ENCODE measurements around the gene KNDC1.

DNA sequence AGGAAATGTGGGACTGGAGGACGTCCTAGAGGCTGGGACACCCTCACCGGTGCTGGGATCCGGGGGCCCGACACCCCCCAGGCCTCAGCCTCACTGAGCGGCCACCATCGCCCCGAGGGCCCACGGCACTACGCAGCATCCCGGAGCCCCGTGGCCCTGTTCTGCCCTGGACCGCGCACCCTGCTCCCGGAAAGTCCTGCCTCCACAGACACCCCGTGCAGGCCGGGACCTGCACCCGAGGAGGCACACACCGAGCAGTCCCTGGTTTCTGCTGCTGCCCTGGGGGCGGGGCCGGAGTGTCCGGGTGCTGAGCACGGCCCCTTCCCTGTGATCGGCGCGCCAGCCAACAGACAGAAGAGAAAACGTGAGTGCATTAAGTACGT, 18.1 kb upstream of the KNDC1 start:
- TF ChIP-seq, protein P1, sequence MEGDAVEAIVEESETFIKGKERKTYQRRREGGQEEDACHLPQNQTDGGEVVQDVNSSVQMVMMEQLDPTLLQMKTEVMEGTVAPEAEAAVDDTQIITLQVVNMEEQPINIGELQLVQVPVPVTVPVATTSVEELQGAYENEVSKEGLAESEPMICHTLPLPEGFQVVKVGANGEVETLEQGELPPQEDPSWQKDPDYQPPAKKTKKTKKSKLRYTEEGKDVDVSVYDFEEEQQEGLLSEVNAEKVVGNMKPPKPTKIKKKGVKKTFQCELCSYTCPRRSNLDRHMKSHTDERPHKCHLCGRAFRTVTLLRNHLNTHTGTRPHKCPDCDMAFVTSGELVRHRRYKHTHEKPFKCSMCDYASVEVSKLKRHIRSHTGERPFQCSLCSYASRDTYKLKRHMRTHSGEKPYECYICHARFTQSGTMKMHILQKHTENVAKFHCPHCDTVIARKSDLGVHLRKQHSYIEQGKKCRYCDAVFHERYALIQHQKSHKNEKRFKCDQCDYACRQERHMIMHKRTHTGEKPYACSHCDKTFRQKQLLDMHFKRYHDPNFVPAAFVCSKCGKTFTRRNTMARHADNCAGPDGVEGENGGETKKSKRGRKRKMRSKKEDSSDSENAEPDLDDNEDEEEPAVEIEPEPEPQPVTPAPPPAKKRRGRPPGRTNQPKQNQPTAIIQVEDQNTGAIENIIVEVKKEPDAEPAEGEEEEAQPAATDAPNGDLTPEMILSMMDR (IDR thresholded peaks at IDR 0.05) = no peak
- no peak for TF ChIP-seq POLR2AphosphoS5 (IDR thresholded peaks at IDR 0.05)

All from esophagus muscularis mucosa (tissue), 3 donors.